ENCODE results near the gene DNAJB9. TPM values are rescaled to one million over a fixed set of nuclear protein-coding genes. Genes with fewer than 3 reads are reported as not detected.

DNAJB9 gene
- total RNA-seq, 1 donor from 2014 or later, result 28.1 TPM

DNA sequence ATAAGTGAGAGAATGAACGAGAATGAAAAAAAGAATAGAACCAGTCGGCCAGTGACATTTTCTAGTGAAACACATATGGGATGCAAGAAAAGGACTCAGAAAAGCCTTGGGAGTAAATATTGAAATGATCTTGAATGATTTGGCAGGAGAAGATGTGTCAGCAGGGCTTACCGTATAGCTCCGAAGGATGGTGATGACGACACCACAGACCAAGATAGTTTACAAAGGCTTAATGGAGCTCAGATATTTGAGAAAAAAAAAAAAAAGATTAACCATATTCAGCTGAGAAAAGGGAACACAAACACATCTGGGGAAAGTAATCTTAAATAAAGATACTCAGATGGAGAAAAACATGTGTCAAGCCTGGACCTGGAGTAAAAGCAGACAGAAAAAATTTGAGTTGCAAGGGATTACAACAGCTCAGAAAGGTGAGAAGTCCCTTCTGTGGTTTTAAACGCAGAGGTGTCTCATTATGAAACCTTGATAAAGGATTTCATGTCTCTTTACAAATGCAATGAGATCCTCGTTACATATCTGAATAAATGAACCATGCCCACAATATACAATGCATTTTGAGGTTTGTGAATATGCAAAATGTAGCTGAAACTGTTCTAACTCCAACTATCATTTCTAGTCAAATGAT is 36.0 kb downstream of the DNAJB9 start:
- DNase-seq (ENCODE audit: low read depth), result no peak

- no peak for DNase-seq (ENCODE audit: low read depth)
Measured at GRCh38 chr7:108609643-108610042, 40.0 kb downstream of the DNAJB9 start.

GRCh38 chr7:108611268-108611667 is 41.6 kb downstream of the DNAJB9 start:
- peak; percentile 70 for DNase-seq (ENCODE audit: low read depth)

DNA sequence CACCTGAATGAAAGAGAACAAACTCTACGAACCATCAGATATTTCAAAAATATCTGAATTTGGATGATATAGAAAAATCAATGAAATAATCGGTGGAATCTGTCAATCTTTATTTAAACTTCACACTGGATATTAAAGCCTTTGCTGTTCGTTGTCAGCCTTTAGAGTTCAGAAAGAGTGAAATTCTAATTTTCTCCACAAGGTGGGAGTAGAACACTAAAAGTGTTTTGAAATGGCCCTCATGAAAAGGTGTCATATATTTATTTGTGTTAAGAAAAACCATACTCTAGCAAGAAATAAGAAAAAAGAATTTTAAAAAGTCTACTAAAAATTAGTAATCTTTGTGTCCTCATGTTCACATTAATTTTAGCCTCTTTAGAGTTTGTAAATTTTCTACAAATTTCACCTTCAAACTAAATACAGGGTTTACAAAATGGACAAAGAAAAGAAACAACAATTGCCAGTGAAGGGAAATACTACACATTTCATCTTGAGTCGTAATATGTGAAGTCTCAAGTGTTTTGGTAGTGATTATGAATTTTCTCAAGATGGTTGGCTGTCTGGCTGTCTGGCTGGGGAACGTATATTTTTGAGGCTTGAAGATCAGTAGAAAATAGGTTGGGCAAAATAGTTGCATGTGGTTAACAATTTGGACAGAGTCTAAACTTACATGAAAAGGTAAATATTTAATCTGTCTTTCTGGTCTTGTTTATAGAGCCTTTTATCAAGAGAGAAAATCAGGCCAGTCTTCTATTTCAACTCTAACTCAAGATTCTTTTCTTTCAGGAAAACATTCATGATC is 43.7 kb downstream of the DNAJB9 start:
- peak; percentile 56 for DNase-seq (ENCODE audit: low read depth)

GRCh38 chr7:108613949-108614381 is 44.3 kb downstream of the DNAJB9 start:
- DNase-seq (ENCODE audit: low read depth), result no peak

- no peak for DNase-seq (ENCODE audit: low read depth)
Measured at GRCh38 chr7:108614896-108615295, 45.2 kb downstream of the DNAJB9 start.

- DNase-seq (ENCODE audit: low read depth), result no peak
Measured at GRCh38 chr7:108618056-108618455, 48.4 kb downstream of the DNAJB9 start.

DNA sequence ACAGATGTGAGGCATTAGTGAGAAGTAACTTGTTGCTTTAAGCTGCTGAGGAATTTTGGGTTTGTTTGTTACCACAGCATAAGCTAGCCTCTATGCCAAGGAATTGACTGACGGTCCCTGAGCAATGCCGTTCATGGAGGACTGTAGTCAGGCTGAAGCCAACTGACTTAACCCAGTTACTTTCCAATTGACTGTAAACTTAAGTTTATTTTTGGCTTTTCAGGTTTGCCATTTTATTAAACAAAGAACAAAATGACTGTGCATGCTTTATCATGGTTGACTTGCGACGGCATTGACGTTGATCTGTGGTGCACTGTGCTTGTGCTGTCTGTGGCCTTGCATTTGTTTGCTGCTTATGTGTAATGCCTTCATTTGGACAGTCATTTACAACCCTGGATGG is 53.5 kb downstream of the DNAJB9 start:
- no peak for DNase-seq (ENCODE audit: low read depth)

Other genes starting within 250 kb of the DNAJB9 start
- 116 and 254 TPM in 2 replicates for gene NRCAM, start 113.4 kb upstream of the DNAJB9 start, total RNA-seq
- 58.5 and 60.2 TPM in 2 replicates for gene PNPLA8, start 43.7 kb upstream of the DNAJB9 start, total RNA-seq
- 20.3 and 21.7 TPM in 2 replicates for gene THAP5, start 168 bp upstream of the DNAJB9 start, total RNA-seq

All from renal cortical epithelial cell (primary cell).